ENCODE results near the gene FCAMR.

The FCAMR gene, protein sequence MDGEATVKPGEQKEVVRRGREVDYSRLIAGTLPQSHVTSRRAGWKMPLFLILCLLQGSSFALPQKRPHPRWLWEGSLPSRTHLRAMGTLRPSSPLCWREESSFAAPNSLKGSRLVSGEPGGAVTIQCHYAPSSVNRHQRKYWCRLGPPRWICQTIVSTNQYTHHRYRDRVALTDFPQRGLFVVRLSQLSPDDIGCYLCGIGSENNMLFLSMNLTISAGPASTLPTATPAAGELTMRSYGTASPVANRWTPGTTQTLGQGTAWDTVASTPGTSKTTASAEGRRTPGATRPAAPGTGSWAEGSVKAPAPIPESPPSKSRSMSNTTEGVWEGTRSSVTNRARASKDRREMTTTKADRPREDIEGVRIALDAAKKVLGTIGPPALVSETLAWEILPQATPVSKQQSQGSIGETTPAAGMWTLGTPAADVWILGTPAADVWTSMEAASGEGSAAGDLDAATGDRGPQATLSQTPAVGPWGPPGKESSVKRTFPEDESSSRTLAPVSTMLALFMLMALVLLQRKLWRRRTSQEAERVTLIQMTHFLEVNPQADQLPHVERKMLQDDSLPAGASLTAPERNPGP

DNA sequence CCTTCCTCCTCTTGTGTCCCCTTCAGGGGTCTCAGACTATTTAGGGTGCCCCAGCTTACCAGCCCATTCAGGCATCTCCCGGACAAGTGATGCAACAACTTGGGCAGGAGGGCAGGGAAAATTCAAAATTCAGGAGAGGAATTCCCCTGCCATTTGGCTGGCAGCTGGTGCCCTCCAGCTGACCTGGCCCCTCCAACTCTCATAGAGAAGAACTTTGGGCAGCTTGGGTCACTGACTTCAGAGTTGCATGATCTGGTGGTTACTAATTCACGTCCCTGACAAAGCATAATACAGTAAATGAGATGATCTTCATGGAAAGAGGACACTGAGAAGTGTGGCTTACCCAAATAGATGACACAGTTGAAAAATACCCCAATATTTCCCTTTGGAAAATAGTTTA lies at the start of gene FCAMR:
Gene FCAMR, minus strand, starts transcription at position 15 of the 400 bp plus-strand sequence. CDS start 335 bp downstream, outside the sequence.
- no peak for DNase-seq

DNA sequence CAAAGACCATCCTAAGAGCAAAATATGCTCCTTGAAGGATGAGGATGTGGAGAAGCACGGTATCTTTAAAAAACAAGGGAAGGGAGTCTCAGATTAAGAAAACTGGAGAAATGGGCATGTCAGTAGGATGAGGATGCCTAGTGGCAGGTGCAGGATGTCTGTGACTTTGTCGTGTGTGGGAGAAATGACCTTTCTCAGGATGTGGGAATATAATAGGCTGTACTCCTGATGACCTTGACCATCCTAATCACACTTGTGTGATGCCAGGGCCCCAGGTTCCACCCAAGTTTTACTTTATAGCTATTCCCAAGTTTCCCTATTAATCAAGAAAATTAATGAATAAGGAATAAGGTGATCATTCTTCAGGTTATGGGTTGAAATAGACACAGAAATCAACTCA lies 49.4 kb upstream of the FCAMR start:
- no peak for DNase-seq

DNA sequence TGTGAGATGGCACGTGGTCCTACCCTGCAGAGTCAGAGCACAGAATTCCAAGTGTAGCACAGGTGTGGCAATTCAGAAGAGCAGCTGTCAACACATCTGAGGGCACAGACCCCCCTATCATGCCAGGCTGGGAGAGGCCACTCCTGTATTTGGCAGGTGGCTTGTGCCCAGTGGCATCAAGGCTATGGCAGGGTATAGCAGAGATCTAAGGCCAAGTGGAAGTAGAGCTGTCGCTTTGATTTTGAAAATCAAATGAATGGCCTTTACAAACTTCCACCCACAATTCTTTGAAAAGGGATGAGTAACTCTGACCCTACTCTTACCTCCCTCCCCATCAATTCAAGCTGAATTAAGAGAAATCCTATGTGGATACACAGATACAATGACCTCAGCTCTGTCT lies 48.9 kb upstream of the FCAMR start:
- no peak for DNase-seq

GRCh38 chr1:207018707-207019106 lies 48.4 kb upstream of the FCAMR start:
- DNase-seq: no peak

- DNase-seq: no peak
These were observed 47.6 kb upstream of the FCAMR start for GRCh38 chr1:207017615-207018559.

DNA sequence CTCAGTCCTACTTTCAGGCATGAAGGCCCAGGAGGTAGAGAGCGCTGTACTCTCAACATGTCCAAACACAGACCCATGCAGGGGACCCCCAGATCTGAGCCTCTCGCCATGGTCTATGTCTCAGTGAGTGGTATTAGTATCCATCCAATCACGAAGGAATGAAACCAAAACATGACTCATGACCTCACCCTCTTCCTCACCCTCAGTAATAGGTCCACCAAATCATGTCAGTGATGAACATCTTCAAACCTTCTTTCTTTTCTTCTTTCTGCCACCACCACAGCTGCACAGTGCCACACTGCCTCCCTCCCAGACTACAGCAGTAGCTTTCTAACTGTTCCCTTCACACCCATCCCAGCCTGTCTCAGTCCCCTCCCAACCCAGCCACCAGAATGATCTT lies 45.5 kb upstream of the FCAMR start:
- no peak for DNase-seq

DNA sequence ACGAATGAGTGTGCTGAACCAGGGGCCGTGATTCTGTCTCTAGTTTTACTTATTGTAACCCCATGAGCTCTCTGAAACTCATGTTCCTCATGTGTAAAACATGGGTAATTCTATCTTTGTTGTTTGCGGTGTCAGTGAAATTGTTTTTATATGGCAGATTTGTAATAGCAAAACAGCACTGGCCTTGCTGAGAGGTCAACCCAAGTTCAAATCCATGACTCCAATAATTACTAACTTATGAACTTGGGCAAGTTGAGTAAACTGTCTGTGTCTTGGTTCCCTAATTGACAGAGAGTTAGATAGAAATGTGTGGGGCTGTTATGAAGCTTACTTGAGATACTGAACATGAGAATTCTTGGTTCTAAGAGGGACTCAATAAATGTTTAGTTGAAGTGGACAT lies 44.5 kb upstream of the FCAMR start:
- DNase-seq: no peak

DNA sequence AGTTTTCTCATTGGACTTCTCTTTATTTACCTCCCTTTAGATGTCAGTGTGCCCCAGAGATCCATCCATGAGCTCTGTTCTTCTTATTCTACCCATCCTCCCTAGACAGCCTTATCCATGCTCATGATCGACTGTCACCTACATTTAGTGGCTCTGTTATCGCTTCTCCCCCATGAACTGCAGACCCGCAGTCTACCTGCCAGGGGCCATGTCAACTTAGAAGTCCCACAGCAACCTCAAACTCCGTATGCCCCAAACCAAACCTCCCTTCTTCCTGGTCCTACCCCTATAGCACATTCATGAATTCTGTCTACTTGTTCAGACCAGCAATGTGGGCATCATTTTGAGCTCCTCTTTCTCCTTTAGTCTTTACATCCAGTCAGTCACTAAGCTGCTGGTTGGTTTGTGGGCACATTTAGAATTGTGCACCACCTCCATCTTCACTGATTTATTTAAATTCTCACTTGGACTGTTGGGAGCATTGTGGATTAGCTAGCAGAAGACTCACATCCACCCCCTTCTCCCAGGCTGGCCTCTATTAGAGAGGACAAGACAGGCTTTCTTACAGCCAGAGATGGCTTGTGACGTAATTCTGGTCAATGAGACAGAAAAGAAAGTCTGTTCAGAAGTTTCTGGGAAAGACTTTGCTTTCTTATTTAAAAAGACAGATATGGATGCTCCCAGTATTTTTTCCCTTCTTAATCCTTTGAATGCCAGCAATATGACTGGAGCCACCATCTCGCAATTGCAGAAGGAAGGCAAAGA lies 43.2 kb upstream of the FCAMR start:
- no peak for DNase-seq

GRCh38 chr1:207010726-207011125 lies 40.5 kb upstream of the FCAMR start:
- DNase-seq: no peak

DNA sequence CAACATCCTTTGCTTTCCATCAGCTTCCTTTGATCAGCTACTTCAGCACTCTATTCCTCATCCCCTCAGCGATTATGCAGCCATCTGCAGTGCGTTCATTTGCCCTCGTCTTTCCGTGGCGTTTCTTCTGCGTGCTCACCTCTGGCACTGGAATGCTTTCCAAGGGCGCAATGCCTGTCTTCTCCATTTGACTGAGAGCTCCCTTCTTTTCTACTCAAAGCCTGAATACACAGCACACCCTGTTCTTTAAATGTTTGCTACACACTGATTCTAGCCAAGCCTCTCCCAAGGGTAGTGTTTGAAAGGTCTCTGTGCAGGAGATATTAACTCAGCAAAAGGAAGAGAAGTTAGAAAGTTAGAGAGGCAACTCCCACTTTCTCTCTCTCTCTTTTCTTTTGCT lies 39.7 kb upstream of the FCAMR start:
- DNase-seq: no peak

DNA sequence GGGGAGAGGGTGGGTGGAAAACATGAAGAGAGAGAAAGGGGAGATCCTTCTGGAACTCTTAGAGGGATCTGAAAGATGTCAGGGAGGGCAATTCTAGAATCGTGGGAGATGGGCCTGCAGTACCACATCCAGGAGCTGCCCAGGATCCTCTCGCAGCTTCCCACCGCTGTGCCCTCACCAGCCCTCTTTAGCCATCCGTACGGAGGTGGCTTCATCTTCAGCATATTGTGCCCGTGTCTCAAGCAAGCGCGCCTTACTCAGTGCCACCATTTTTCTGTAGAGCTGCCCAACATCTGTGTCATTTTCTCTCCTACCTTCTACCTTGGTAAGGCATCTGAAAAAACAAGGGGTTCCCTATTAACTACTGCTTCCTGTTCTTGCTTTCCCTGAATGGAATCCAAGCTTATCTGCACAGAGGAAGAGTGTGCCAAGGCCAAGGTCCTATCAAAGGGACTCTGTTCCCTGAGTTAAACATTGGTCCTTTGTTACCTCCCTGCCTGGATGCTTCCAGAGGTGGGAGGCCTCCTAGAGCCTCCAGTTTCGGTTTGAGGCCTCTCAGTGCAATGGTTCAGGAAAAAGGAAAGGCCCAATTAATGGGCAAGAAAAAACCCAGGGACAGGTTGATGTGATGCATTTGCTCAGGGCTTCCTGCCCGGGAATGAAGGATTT lies 39.1 kb upstream of the FCAMR start:
- no peak for DNase-seq

GRCh38 chr1:207007352-207008033 lies 37.2 kb upstream of the FCAMR start:
- no peak for DNase-seq

GRCh38 chr1:207006914-207007313 lies 36.7 kb upstream of the FCAMR start:
- no peak for DNase-seq

- DNase-seq: no peak
These were observed 35.8 kb upstream of the FCAMR start for GRCh38 chr1:207006083-207006482.

GRCh38 chr1:207004931-207005830 lies 34.9 kb upstream of the FCAMR start:
- peak; percentile 39 to 52 for DNase-seq

- no peak for DNase-seq
These were observed 33.0 kb upstream of the FCAMR start for GRCh38 chr1:207003210-207003609.

GRCh38 chr1:207002724-207003146 lies 32.5 kb upstream of the FCAMR start:
- no peak for DNase-seq

GRCh38 chr1:207001492-207002245 lies 31.4 kb upstream of the FCAMR start:
- no peak for DNase-seq

DNA sequence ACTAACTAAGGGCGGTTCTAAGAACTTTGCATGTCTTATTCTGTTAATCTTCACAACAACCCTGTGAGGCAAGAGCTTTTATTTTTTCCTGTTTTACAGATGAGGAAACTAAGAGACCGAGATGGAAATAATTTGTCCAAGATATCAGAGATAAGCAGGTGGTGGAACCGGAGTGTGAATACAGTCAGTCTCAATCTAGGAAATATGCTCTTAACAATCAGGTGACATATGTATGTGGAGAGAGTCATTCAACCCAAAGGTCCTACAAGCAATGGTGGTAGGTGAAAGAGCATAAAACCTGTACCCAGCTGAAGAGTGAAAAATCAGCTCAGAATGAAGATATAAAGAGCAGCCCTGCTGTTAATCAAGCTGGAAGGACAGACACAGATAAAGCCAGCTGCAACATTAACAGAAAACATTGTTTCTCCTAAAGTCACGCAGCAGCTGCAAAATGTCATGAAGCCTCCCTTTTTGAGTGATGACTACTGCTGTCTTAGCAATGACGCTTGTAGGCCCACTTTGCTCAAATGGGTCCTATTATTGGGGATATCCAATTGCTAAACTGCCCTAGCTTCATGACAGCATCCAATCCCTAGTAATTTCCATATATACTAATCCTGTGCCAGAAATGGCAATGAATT lies 30.5 kb upstream of the FCAMR start:
- DNase-seq: no peak
